H1 (cell line): Measurements from ENCODE around the gene CAPN7. TPM values are rescaled to one million over a fixed set of nuclear protein-coding genes. Genes with fewer than 3 reads are reported as not detected.
"Not testable (repeated sequence)": the region's sequence is repeated elsewhere in the genome, so short reads cannot be mapped to it uniquely, and the experiment has no call there.

ENCODE experiments used
- CTCF ChIA-PET: fragments of 300-600 bp; sonication (Branson Sonifier 250); formaldehyde crosslinking; loops from one replicate; lab custom pipeline; 2021; ENCODE audit not compliant: partially characterized antibody; lab: Charles Lee
- POLR2A ChIA-PET: fragments of 300-600 bp; sonication (Branson Sonifier 250); formaldehyde crosslinking; loops from one replicate; lab custom pipeline; 2021; ENCODE audit warnings: inconsistent platforms; ENCODE audit not compliant: partially characterized antibody; lab: Charles Lee
- DNase-seq, 2 experiments: peaks; one replicate each; pipeline versions ENCODE4 v3.0.0 to v3.0.0-alpha.2; 2010 to 2022; ENCODE audit warnings: low spot score in 2 of 2, low read depth in 1 of 2, mixed read lengths in 1 of 2
- FAIRE-seq: peaks from 2 replicates; lab custom pipeline; 2011; peaks lifted over from hg19 to GRCh38; lab: Jason Lieb, UNC
- H2AFZ ChIP-seq: 2 replicates; pipeline ENCODE4 v1.8.1; 2012; ENCODE audit warnings: low read length, inconsistent platforms
- H2AK5ac ChIP-seq: 2 replicates; pipeline ENCODE4 v1.6.1; 2013; ENCODE audit warnings: low read depth, low read length
- H2BK120ac ChIP-seq: replicated peaks from 2 replicates; pipeline ENCODE3; 2013; ENCODE audit warnings: low read depth, low read length, inconsistent platforms
- H2BK12ac ChIP-seq: 2 replicates; pipeline ENCODE4 v1.6.1; 2013; ENCODE audit warnings: low read depth, low read length
- H2BK15ac ChIP-seq: 2 replicates; pipeline ENCODE4 v1.6.1; 2013; ENCODE audit warnings: low read length
- H2BK20ac ChIP-seq: 2 replicates; pipeline ENCODE4 v1.6.1; 2013; ENCODE audit warnings: low read length
- H2BK5ac ChIP-seq: 2 replicates; pipeline ENCODE4 v1.6.1; 2013; ENCODE audit warnings: low read depth, low read length
- H3K14ac ChIP-seq: 2 replicates; pipeline ENCODE4 v1.6.1; 2013; ENCODE audit warnings: inconsistent platforms; ENCODE audit not compliant: insufficient read length
- H3K18ac ChIP-seq: 2 replicates; pipeline ENCODE4 v1.6.1; 2013; ENCODE audit warnings: low read length; ENCODE audit errors: extremely low read depth
- H3K23ac ChIP-seq: 2 replicates; pipeline ENCODE4 v1.6.1; 2013; ENCODE audit warnings: inconsistent platforms; ENCODE audit not compliant: insufficient read length
- H3K23me2 ChIP-seq: 2 replicates; pipeline ENCODE4 v1.6.1; 2013; ENCODE audit warnings: low read depth, low read length
- H3K27ac ChIP-seq: 2 replicates; pipeline ENCODE4 v1.6.1; 2011; ENCODE audit warnings: low read depth, low read length, inconsistent platforms
- H3K27me3 ChIP-seq, 4 experiments: replicated peaks in 1 of 4; 1 replicate in 1 of 4; 2 replicates in 3 of 4; pipeline versions ENCODE4 v1.6.1 to v1.8.1; 2011 to 2013; ENCODE audit warnings: low read length in 3 of 4, mild to moderate bottlenecking in 3 of 4, inconsistent platforms in 2 of 4, mixed read lengths in 2 of 4, moderate library complexity in 1 of 4; ENCODE audit not compliant: control insufficient read depth in 3 of 4, insufficient read depth in 3 of 4; ENCODE audit errors: extremely low read depth in 1 of 4
- H3K36me3 ChIP-seq, 4 experiments: 2 replicates each; pipeline versions ENCODE4 v1.6.1 to v1.8.1; 2011 to 2013; ENCODE audit warnings: mild to moderate bottlenecking in 4 of 4, low read length in 3 of 4, moderate library complexity in 2 of 4, control low read depth in 1 of 4, inconsistent platforms in 1 of 4; ENCODE audit not compliant: insufficient read depth in 4 of 4, control insufficient read depth in 2 of 4
- H3K4ac ChIP-seq: replicated peaks from 2 replicates; pipeline ENCODE3; 2013; ENCODE audit warnings: low read length, low read depth, mixed read lengths, inconsistent platforms; ENCODE audit not compliant: insufficient read length
- H3K4me1 ChIP-seq, 4 experiments: replicated peaks in 1 of 4; 1 replicate in 1 of 4; 2 replicates in 3 of 4; pipeline versions ENCODE4 v1.6.1 to v1.8.1; 2011 to 2013; ENCODE audit warnings: low read length in 3 of 4, inconsistent platforms in 2 of 4, mixed read lengths in 1 of 4; ENCODE audit not compliant: insufficient read depth in 4 of 4, control insufficient read depth in 3 of 4
- H3K4me2 ChIP-seq, 2 experiments: 2 replicates each; pipeline versions ENCODE4 v1.6.1 to v1.8.1; 2011 to 2013; ENCODE audit warnings: low read depth in 2 of 2, low read length in 2 of 2, control low read depth in 1 of 2, inconsistent platforms in 1 of 2, mild to moderate bottlenecking in 1 of 2; ENCODE audit not compliant: insufficient read depth in 1 of 2
- H3K4me3 ChIP-seq, 4 experiments: fragments of 200-600, 300-600 bp in 1 of 4; sonication (generic), shearing (Covaris generic), sonication (Bioruptor Twin) in 1 of 4; 2 replicates each; pipeline versions ENCODE4 v1.5.1 to v1.8.1; 2011 to 2016; ENCODE audit warnings: low read length in 4 of 4, low read depth in 3 of 4, control low read depth in 2 of 4, inconsistent platforms in 2 of 4, mild to moderate bottlenecking in 2 of 4, mixed read lengths in 1 of 4, moderate library complexity in 1 of 4; ENCODE audit not compliant: insufficient read depth in 2 of 4; ENCODE audit errors: extremely low read depth in 1 of 4
- H3K56ac ChIP-seq: replicated peaks from 2 replicates; pipeline ENCODE3; 2013; ENCODE audit warnings: low read depth, mild to moderate bottlenecking, mixed read lengths, low read length, inconsistent platforms; ENCODE audit not compliant: insufficient read length
- H3K79me1 ChIP-seq: 2 replicates; pipeline ENCODE4 v1.6.1; 2013; ENCODE audit warnings: low read depth, low read length, control low read depth
- H3K79me2 ChIP-seq, 2 experiments: 2 replicates each; pipeline versions ENCODE4 v1.6.1 to v1.8.1; 2012 to 2013; ENCODE audit warnings: low read length in 2 of 2, mild to moderate bottlenecking in 2 of 2, inconsistent platforms in 1 of 2; ENCODE audit not compliant: insufficient read depth in 2 of 2, control insufficient read depth in 1 of 2
- H3K9ac ChIP-seq, 4 experiments: replicated peaks in 1 of 4; 1 replicate in 1 of 4; 2 replicates in 3 of 4; pipeline versions ENCODE4 v1.6.1 to v1.8.1; 2011 to 2013; ENCODE audit warnings: low read depth in 3 of 4, low read length in 3 of 4, control low read depth in 2 of 4, mild to moderate bottlenecking in 2 of 4, moderate library complexity in 2 of 4, inconsistent platforms in 1 of 4; ENCODE audit errors: extremely low read depth in 1 of 4
- H3K9me3 ChIP-seq, 2 experiments: 2 replicates each; pipeline versions ENCODE4 v1.6.1 to v1.8.1; 2012 to 2013; ENCODE audit warnings: mild to moderate bottlenecking in 2 of 2, moderate library complexity in 2 of 2, control low read depth in 1 of 2, inconsistent platforms in 1 of 2, low read depth in 1 of 2, low read length in 1 of 2, mixed read lengths in 1 of 2; ENCODE audit not compliant: insufficient read depth in 2 of 2
- H4K20me1 ChIP-seq, 2 experiments: replicated peaks in 1 of 2; 2 replicates each; pipeline versions ENCODE3 to v1.8.1; 2011 to 2013; ENCODE audit warnings: inconsistent platforms in 2 of 2, low read length in 2 of 2, mild to moderate bottlenecking in 1 of 2; ENCODE audit not compliant: insufficient read depth in 2 of 2, control insufficient read depth in 1 of 2
- H4K5ac ChIP-seq: 2 replicates; pipeline ENCODE4 v1.6.1; 2013; ENCODE audit warnings: low read length, low read depth, mixed read lengths, inconsistent platforms; ENCODE audit not compliant: insufficient read length
- H4K8ac ChIP-seq: 2 replicates; pipeline ENCODE4 v1.8.0; 2013; ENCODE audit warnings: mild to moderate bottlenecking, moderate library complexity, low read length, inconsistent platforms; ENCODE audit not compliant: insufficient read depth; ENCODE audit errors: extremely low read depth
- H4K91ac ChIP-seq: replicated peaks from 2 replicates; pipeline ENCODE3; 2013; ENCODE audit warnings: low read length, mixed read lengths, inconsistent platforms; ENCODE audit not compliant: insufficient read length
- WGBS, 2 experiments: shearing (Covaris generic) in 1 of 2; methylation state at CpG; one replicate each; pipeline versions ENCODE4 v1.1.6 to v1.1.7; 2013 to 2015; ENCODE audit warnings: low lambda C conversion rate in 2 of 2, mixed read lengths in 2 of 2, inconsistent platforms in 1 of 2, low coverage in 1 of 2, missing lambda C conversion rate in 1 of 2; ENCODE audit not compliant: insufficient replicate concordance in 2 of 2, insufficient coverage in 1 of 2, insufficient read length in 1 of 2; ENCODE audit errors: extremely low coverage in 1 of 2, missing lambda C conversion rate in 1 of 2; 5-methylcytosine and 5-hydroxymethylcytosine counted together
- polyA plus RNA-seq, 7 experiments: library from polyadenylated mRNA; depleted of rRNA in 3 of 7; stranded (reverse) in 5 of 7; unstranded in 2 of 7; fragments of >200 nt in 5 of 7; fragments of 200-250 nt in 2 of 7; gene quantifications; 1 replicate in 5 of 7; 2 replicates in 1 of 7; 4 replicates in 1 of 7; pipeline versions ENCODE4 v1.2.1 to v1.2.3, GENCODE V29; 2011 to 2013; ENCODE audit warnings: missing spikeins in 2 of 7, mixed read lengths in 2 of 7
- total RNA-seq: library from RNA; stranded (reverse); fragmentation: NEBNext Ultra II Directional; extraction: Animal tissue kit (Norgen Biotek cat#: 25700); gene quantifications from 2 replicates; pipeline ENCODE4 v1.2.1, GENCODE V29; 2021

The CAPN7 gene
- total and polyA plus RNA-seq, 2 of the 8 experiments (the other 6 are each of a cell fraction or from before 2014, with no cell fraction given) = 5.3 to 13.2 TPM

GRCh38 chr3:15166391-15166790 is 39.7 kb upstream of the CAPN7 start:
- H3K23ac ChIP-seq, H3K79me1 ChIP-seq, H3K56ac ChIP-seq, H3K4me1 ChIP-seq, H3K23me2 ChIP-seq, H3K4me3 ChIP-seq, DNase-seq, H3K4me2 ChIP-seq, H2BK20ac ChIP-seq, FAIRE-seq, POLR2A ChIA-PET, H4K20me1 ChIP-seq, H2AFZ ChIP-seq, H4K91ac ChIP-seq, H3K9me3 ChIP-seq, H3K18ac ChIP-seq, H2BK5ac ChIP-seq, H3K4ac ChIP-seq, H2BK12ac ChIP-seq, H2BK15ac ChIP-seq, H3K79me2 ChIP-seq, H2AK5ac ChIP-seq, H3K27ac ChIP-seq, H3K27me3 ChIP-seq, H4K8ac ChIP-seq, H4K5ac ChIP-seq, H3K14ac ChIP-seq, H3K36me3 ChIP-seq, H3K9ac ChIP-seq, H2BK120ac ChIP-seq: not testable (repeated sequence)
- WGBS, 2 experiments = 85% methylated on average over 3 of the region's 3 CpGs; no CpG with 5 or more reads in 1 of the 2 experiments
- CTCF ChIA-PET = interaction anchor here (1.1 kb wide), 1 partner anchor 9 kb away, joined by 3 read pairs; no protein-coding TSS in a partner anchor
